OCI-LY3 (cell line): ENCODE measurements around the gene UNKL.

ENCODE experiments used
- H2AFZ ChIP-seq: fragments of 200-600, 300-600 bp; shearing (Covaris generic); 2 replicates; pipeline ENCODE4 v1.6.0; 2014; ENCODE audit warnings: antibody characterized with exemption, low read depth, low read length
- H3K27ac ChIP-seq: fragments of 200-600, 300-600 bp; sonication (generic); 2 replicates; pipeline ENCODE4 v1.5.1; 2014; ENCODE audit warnings: mild to moderate bottlenecking, low read length, moderate library complexity, mixed read lengths
- H3K27me3 ChIP-seq: fragments of 200-600, 300-600 bp; sonication (generic); 2 replicates; pipeline ENCODE4 v1.6.1; 2014; ENCODE audit warnings: low read depth, low read length, mixed read lengths
- H3K36me3 ChIP-seq: fragments of 200-600, 300-600 bp; sonication (generic); replicated peaks from 2 replicates; pipeline ENCODE3; 2014; ENCODE audit warnings: low read depth, low read length, mixed read lengths
- H3K4me1 ChIP-seq: fragments of 300-600, 200-600 bp; sonication (generic); 2 replicates; pipeline ENCODE4 v1.6.1; 2014; ENCODE audit warnings: low read length, mixed read lengths
- H3K4me2 ChIP-seq: fragments of 200-600, 300-600 bp; sonication (generic); 2 replicates; pipeline ENCODE4 v1.6.1; 2014; ENCODE audit warnings: low read length, mixed read lengths
- H3K4me3 ChIP-seq: fragments of 300-600, 200-600 bp; sonication (generic); 2 replicates; pipeline ENCODE4 v1.5.1; 2014; ENCODE audit warnings: antibody characterized with exemption, mild to moderate bottlenecking, low read length, moderate library complexity
- H3K79me2 ChIP-seq: fragments of 300-600, 200-600 bp; shearing (Covaris generic); 2 replicates; pipeline ENCODE4 v1.6.1; 2014; ENCODE audit warnings: mild to moderate bottlenecking, low read length, mixed read lengths
- H3K9ac ChIP-seq: fragments of 300-600, 200-600 bp; shearing (Covaris generic); 2 replicates; pipeline ENCODE4 v1.6.0; 2014; ENCODE audit warnings: mild to moderate bottlenecking, low read length, moderate library complexity
- H3K9me3 ChIP-seq: fragments of 200-600, 300-600 bp; shearing (Covaris generic); 2 replicates; pipeline ENCODE4 v1.6.1; 2014; ENCODE audit warnings: low read length, mixed read lengths; ENCODE audit not compliant: insufficient read depth
- H4K20me1 ChIP-seq: fragments of 200-600, 300-600 bp; sonication (generic); 2 replicates; pipeline ENCODE4 v1.6.1; 2016; ENCODE audit warnings: low read length, mixed read lengths; ENCODE audit not compliant: insufficient read depth
- CTCF ChIP-seq: fragments of 200-600, 300-600 bp; sonication (generic); IDR thresholded peaks from 2 replicates; pipeline ENCODE4 v1.5.1; 2014; ENCODE audit warnings: antibody characterized with exemption, low read length, low read depth
- EZH2phosphoT487 ChIP-seq: fragments of 200-600 bp; shearing (Covaris generic); IDR thresholded peaks from 2 replicates; pipeline ENCODE4 v1.6.1; 2018; ENCODE audit warnings: antibody characterized with exemption, mixed run types, low read depth

UNKL gene

GRCh38 chr16:1456951-1457350 is 42.4 kb upstream of the UNKL start:
- Histone ChIP-seq H4K20me1 (no peaks in the 10 kb centered on the region), H2AFZ (no peak overlapping the region), H3K4me1 (peaks cover 6% of the 10 kb centered on the region; the same call in 1 of the 2 replicates), H3K27ac (no peak overlapping the region), H3K4me3 (no peak overlapping the region), H3K27me3 (no peaks in the 10 kb centered on the region), H3K36me3 (no peaks in the 10 kb centered on the region), H3K79me2 (no peaks in the 10 kb centered on the region), H3K9me3 (no peaks in the 10 kb centered on the region), H3K4me2 (no peak overlapping the region), H3K9ac (no peak overlapping the region)
- TF ChIP-seq EZH2phosphoT487 (no peak), CTCF (no peak)

GRCh38 chr16:1455190-1456171 is 41.0 kb upstream of the UNKL start:
- Histone ChIP-seq H3K79me2 (no peaks in the 10 kb centered on the region), H3K4me2 (no peak overlapping the region), H3K9ac (no peak overlapping the region), H3K9me3 (no peaks in the 10 kb centered on the region), H3K27me3 (no peaks in the 10 kb centered on the region), H4K20me1 (no peaks in the 10 kb centered on the region), H3K36me3 (no peaks in the 10 kb centered on the region), H3K4me1 (peaks cover 6% of the 10 kb centered on the region; the same call in 1 of the 2 replicates), H2AFZ (no peak overlapping the region), H3K4me3 (no peak overlapping the region), H3K27ac (no peak overlapping the region)
- TF ChIP-seq CTCF (no peak), EZH2phosphoT487 (no peak)

- H3K4me2 ChIP-seq: no peak overlapping the region
- H3K9ac ChIP-seq: no peak overlapping the region
- no peaks in the 10 kb centered on the region for H4K20me1 ChIP-seq
- no peaks in the 10 kb centered on the region for H3K36me3 ChIP-seq
- no peak overlapping the region for H2AFZ ChIP-seq
- H3K9me3 ChIP-seq: no peaks in the 10 kb centered on the region
- no peaks in the 10 kb centered on the region for H3K79me2 ChIP-seq
- no peak overlapping the region for H3K27ac ChIP-seq
- no peaks in the 10 kb centered on the region for H3K27me3 ChIP-seq
- H3K4me3 ChIP-seq: no peak overlapping the region
- H3K4me1 ChIP-seq: peaks cover 6% of the 10 kb centered on the region; the same call in 1 of the 2 replicates
- TF ChIP-seq CTCF (no peak), EZH2phosphoT487 (no peak)
These were observed 40.1 kb upstream of the UNKL start for GRCh38 chr16:1454561-1454960.

GRCh38 chr16:1453316-1453715 is 38.8 kb upstream of the UNKL start:
- Histone ChIP-seq H3K27me3 (no peaks in the 10 kb centered on the region), H3K4me3 (no peak overlapping the region), H3K27ac (no peak overlapping the region), H4K20me1 (no peaks in the 10 kb centered on the region), H3K9me3 (no peaks in the 10 kb centered on the region), H3K79me2 (no peaks in the 10 kb centered on the region), H3K4me2 (no peak overlapping the region), H3K36me3 (no peaks in the 10 kb centered on the region), H2AFZ (no peak overlapping the region), H3K9ac (no peak overlapping the region), H3K4me1 (no peaks in the 10 kb centered on the region)
- no peak for TF ChIP-seq EZH2phosphoT487
- no peak for TF ChIP-seq CTCF
